Kidney epithelial cell (primary cell): ENCODE results near the gene TSPAN33. TPM values are rescaled to one million over a fixed set of nuclear protein-coding genes. Genes with fewer than 3 reads are reported as not detected.

ENCODE experiments used
- DNase-seq: peaks from one replicate; pipeline ENCODE4 v3.0.0-alpha.2; 2010; ENCODE audit warnings: low read depth
- H3K27me3 ChIP-seq: 2 replicates; pipeline ENCODE4 v1.6.0; 2011; ENCODE audit warnings: low read length; ENCODE audit not compliant: control insufficient read depth, insufficient read depth
- H3K36me3 ChIP-seq: 2 replicates; pipeline ENCODE4 v1.5.1; 2011; ENCODE audit warnings: low read length; ENCODE audit not compliant: control insufficient read depth, insufficient read depth
- H3K4me3 ChIP-seq: 2 replicates; pipeline ENCODE4 v1.5.1; 2011; ENCODE audit warnings: low read depth, mild to moderate bottlenecking, control low read depth, low read length
- CTCF ChIP-seq: IDR thresholded peaks from 2 replicates; pipeline ENCODE4 v1.5.1; 2011; ENCODE audit warnings: mild to moderate bottlenecking, moderate library complexity, low read length, control low read depth, inconsistent platforms; ENCODE audit not compliant: insufficient read depth, poor library complexity, severe bottlenecking
- total RNA-seq: library from RNA; depleted of rRNA; stranded (reverse); fragments of >200 nt; gene quantifications from 2 replicates; pipeline ENCODE4 v1.2.3, GENCODE V29; 2015

TSPAN33 gene
- total RNA-seq, 1 donor from 2014 or later = 18.0 TPM

GRCh38 chr7:129163875-129164544, 19.5 kb downstream of the TSPAN33 start:
- DNase-seq = peak; percentile 16
- Histone ChIP-seq H3K4me3 (no peak overlapping the region), H3K36me3 (no peaks in the 10 kb centered on the region), H3K27me3 (no peaks in the 10 kb centered on the region)
- TF ChIP-seq CTCF = peak; percentile 83

- no peak for TF ChIP-seq CTCF
- DNase-seq = no peak
- Histone ChIP-seq H3K4me3 (no peak overlapping the region), H3K36me3 (no peaks in the 10 kb centered on the region), H3K27me3 (no peaks in the 10 kb centered on the region)
Measured at GRCh38 chr7:129166745-129167144, 22.2 kb downstream of the TSPAN33 start.

- no peak overlapping the region for H3K4me3 ChIP-seq
- H3K36me3 ChIP-seq = no peaks in the 10 kb centered on the region
- no peaks in the 10 kb centered on the region for H3K27me3 ChIP-seq
- TF ChIP-seq CTCF = no peak
- no peak for DNase-seq
Measured at GRCh38 chr7:129167817-129168216, 23.3 kb downstream of the TSPAN33 start.

GRCh38 chr7:129168231-129169021, 23.9 kb downstream of the TSPAN33 start:
- no peak for TF ChIP-seq CTCF
- no peak for DNase-seq

GRCh38 chr7:129169171-129169671, 24.7 kb downstream of the TSPAN33 start:
- no peaks in the 10 kb centered on the region for H3K36me3 ChIP-seq
- peak overlapping the region; percentile 36 for H3K4me3 ChIP-seq
- no peak for DNase-seq

More at GRCh38 chr7:129168231-129169021, 23.9 kb downstream of the TSPAN33 start:
- H3K36me3 ChIP-seq = no peaks in the 10 kb centered on the region
- H3K27me3 ChIP-seq = no peaks in the 10 kb centered on the region
- no peak overlapping the region for H3K4me3 ChIP-seq

More at GRCh38 chr7:129169171-129169671, 24.7 kb downstream of the TSPAN33 start:
- TF ChIP-seq CTCF = no peak
- no peaks in the 10 kb centered on the region for H3K27me3 ChIP-seq
